Fibroblast of skin of scalp (primary cell): Measurements from ENCODE around the gene TMEM100.

Experiments used
- DNase-seq: peaks from one replicate; pipeline ENCODE4 v3.0.0-alpha.2; 2013

The TMEM100 gene

DNA sequence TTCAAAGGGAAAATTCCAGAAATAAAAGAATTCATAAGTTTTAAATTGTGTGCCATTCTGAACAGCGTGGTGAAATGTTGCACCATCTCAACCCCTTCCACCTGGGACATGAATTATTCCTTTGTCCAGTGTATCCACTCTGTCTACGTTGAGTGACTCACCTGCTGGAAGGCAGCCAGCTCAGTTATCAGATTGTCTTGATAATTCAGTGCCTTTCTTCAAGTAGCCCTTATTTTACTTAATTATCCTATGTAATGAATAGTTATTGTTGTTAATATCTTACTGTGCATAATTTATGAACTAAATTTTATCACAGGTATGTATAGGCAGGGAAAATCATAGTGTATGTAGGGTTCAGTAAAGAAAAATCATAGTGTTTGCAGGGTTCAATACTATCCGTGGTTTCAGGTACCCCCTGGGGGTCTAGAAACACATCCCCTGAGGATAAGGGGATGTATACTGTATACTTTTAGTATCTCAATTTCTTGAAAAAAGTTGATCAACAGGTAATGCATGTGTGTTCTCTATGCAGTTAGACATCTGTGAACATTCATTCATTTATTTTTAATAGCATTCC, 20.5 kb upstream of the TMEM100 start:
- no peak for DNase-seq

DNA sequence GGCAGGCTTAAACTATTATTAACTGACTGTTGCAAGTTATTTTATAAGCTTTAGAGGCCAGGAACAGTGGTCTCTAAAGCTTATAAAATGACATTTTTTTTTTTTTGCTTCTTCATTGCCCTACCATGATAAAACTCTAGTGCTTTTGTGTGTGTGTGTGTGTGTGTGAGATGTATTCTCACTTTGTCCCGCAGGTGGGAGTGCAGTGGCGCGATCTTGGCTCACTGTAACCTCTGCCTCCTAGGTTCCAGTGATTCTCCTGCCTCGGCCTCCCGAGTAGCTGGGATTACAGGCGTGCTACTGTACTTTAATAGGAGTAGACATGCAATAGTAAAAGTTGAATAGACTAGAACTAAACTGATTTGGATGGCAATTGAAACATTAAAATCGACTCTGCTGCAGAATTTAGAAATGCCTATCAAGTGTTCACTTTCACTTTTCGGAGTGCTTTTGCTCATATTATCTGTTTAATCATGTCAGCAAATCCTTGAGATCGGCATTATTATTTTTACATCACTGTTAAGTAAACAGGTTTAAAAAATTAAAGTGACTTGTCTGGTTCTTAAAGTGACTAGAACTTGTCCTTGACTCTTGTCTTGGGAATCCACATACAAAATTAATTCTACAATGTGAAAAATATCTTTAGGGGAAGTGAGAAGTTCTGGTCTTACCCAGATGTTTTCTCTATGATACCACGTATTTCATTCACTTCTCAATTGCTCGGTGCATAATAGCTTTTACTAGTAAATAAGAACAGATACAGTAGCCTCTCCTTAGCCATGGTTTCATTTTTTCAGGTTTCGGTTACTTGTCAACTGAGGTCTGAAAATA, 19.8 kb upstream of the TMEM100 start:
- DNase-seq = no peak

- no peak for DNase-seq
Measured at GRCh38 chr17:55741356-55741700, 18.7 kb upstream of the TMEM100 start.

DNA sequence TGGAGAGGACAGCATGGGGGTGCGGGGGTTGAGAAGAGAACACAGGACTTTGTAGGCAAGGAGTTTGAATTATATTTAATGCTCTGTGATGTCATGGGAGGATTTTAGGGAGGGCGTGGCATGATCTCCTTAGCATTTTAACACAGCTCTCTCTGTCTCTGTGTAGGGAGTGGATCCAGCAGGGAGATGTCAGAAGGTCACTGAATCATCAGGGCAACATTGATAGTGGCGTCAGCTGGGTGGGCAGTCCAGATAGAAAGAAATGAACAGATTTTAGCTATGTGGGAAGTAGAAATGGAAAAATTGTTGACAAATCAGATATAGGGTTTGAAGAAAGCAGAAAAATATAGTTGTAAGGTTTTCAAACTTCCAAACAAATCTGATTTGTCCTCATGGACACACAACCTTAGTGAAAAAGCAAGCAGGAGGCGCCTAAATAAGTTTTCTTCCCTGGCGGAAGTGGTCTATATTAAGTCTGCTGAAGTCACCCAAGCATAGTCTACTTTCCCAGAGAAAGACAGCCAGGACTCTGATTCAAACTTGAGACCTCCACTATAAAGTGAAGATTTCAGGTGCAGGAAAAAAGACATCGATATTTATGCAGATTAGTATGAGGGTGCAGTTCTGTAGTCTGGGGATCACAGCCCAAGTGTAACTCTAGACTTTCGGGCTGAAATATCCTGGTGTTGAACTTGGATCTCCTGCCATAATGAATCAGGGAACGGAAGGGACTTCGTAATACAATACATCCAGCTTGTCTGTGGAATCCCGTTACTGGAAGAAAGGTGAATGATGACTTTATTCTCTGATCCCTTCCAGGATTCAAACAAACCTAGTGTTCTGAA, 18.1 kb upstream of the TMEM100 start:
- no peak for DNase-seq

DNA sequence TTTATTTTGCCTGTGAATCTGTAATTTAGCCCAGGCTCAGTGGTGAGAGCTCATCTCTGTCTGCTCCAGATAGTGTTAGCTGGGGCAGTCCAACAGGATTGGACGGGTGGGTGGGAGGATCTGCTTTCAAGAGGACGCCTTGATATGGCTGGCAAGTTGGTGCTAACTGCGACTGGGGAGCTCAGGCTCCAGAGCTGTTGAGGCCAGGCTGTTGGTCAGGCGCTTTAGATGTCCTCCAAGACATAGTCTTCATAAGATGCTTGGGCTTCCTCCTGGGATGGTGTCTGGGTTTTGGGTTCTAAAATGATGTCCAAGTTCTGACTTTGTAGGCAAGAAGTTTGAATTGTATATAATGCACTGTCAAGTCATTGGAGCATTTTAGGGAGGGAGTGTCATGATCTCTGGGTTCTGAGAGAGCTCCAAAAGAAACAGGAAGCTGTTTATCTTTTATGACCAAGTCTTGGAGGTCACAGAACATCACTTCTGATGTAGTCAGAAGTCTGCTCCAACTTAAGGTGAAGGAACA, 15.4 kb upstream of the TMEM100 start:
- no peak for DNase-seq

GRCh38 chr17:55735731-55736405, 13.2 kb upstream of the TMEM100 start:
- DNase-seq = peak; percentile 63

DNA sequence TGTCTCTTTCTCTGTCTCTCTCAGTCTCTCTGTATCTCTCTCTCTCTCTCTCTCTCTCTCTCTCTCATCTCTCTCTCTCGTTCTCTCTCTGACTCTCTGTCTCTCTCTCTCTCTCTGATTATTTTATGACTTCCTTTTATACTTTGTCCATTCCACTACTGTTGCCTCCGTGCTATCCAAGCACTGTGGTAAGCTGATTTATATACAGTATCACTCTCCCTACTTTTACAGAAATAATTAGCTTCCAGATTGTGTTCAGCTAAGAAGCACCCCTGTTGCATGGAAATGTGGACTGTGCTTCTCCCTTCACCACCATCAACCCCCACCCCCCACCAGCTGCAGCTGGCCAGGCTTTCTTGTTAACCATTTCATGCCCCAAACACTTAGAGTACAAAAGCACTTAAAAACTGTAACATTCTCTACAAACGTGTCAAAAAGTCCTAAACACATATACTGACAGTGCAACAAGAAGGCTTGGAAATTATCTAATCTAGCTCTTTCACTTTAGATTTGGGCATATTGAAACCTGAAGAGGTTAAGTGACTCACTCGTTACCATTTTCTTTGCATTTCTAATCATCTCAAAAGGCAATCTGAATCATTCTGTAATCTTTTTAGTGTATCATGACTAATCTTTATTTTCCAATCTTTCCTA, 11.6 kb upstream of the TMEM100 start:
- no peak for DNase-seq

- peak; percentile 29 for DNase-seq
Measured at GRCh38 chr17:55731586-55732250, 9.1 kb upstream of the TMEM100 start.

DNA sequence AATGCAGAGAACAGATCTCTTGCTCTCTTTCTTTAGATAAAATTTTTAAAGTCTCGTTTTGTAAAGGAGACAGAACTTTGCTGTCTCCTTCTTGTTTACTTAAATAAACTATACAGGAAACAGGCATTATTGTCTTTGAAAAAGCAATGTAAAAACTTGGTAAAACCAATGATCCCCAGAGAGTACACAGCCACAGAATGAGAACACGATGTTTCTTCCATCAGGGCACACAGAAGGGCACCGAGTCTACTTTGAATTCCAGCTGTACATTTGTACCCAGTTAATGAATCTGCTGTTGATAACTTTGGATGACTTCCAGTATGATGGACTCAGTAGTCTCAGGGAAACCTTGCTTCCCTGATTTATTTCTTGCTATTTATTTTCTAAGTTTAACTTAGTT, 8.1 kb upstream of the TMEM100 start:
- no peak for DNase-seq

GRCh38 chr17:55730380-55730779, 7.7 kb upstream of the TMEM100 start:
- no peak for DNase-seq

DNA sequence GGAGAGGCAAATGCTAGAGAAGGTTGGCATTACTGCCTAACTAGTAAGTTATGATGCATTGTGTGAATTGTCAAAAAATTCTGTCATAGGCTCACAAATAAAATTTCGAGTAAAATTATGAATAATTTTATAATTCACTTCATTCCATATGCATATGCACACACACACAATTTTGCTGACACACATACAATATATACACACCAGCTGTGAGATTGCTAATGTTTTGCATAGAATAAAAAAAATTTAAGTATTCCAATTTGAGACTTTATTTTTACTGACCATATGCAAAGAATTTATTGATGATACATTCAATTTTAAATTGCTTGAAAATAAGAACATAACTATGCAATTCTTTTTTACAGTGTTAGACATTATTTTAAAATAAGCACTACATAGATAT, 6.8 kb upstream of the TMEM100 start:
- no peak for DNase-seq

GRCh38 chr17:55728833-55729232, 6.2 kb upstream of the TMEM100 start:
- DNase-seq = no peak

DNA sequence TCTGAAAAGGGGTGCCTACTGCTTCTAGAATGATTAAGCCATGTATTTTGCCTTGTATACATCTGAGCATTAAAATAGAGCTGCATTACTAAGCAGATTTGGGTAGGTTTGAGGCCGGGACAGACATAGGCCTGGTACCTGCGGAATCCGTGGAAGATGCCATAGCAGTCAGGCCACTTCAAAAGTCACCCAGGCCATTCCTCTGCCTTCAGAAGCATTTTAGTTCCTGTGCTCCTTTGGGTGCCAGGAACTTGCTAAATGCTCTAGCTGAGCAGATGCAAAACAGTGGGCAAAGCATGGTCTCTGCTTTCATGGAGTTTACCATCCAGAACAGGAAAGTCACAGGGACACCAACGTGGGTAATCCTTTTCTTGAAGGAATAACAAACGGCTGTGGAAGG, 5.7 kb upstream of the TMEM100 start:
- DNase-seq = no peak

DNA sequence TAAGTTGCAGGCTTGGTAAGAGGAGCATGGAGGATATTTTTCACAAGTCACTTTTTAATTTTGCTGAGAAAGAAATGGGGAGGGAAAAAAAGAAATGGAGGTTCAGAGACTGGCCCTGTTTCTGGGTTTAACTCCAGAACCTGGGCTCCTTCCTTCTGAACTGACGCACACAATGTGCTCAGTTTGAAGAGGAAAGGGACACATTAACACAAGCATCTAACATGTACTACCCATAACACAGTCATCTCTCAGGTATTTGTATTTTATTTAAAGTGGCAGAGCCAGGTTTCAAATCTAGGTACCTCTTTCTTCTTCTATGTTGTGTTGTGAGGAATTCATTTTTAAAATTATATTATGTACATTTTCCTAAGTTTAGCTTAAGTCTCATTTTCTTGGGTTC, 5.3 kb upstream of the TMEM100 start:
- DNase-seq = no peak

DNA sequence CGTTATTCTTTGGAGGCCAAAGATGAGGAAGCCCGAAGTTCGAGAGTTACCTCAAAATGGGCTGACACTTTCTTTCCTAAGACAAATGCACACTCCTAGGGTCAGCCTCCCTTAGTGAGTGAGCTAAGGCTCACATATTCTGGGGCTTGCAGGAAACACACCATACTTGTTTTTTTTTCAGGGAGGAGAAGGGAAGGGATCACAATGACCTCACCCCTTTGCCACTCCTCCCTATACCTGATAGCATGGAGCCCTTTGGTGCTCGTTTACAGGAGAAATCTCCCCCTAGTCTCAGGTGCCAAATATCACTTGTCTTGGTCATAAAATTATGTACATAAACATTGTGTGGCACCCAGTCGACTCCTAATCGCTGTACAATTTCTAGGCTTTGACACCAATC, 4.6 kb upstream of the TMEM100 start:
- DNase-seq = no peak

DNA sequence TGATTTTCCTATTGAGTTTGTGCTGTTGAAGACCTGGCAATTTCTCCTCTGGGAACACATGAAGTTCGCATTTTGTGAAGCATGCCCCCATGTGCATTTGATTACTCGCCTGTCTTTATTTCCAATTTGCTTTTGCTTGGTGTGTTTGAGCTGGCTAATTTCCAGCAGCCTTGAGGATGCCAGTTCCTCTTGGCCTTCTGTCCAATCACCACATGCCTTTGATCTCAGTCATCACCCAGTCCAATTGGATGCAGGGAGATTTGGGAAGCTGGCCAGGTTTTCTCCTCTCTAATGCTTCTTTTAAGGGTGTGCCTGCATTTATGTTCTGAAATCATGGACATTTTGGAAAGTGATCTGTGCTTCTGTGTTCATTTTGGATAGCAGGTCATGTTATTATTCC, 3.8 kb upstream of the TMEM100 start:
- peak; percentile 99 for DNase-seq

- DNase-seq = no peak
Measured at GRCh38 chr17:55723488-55723848, 804 bp upstream of the TMEM100 start.

DNA sequence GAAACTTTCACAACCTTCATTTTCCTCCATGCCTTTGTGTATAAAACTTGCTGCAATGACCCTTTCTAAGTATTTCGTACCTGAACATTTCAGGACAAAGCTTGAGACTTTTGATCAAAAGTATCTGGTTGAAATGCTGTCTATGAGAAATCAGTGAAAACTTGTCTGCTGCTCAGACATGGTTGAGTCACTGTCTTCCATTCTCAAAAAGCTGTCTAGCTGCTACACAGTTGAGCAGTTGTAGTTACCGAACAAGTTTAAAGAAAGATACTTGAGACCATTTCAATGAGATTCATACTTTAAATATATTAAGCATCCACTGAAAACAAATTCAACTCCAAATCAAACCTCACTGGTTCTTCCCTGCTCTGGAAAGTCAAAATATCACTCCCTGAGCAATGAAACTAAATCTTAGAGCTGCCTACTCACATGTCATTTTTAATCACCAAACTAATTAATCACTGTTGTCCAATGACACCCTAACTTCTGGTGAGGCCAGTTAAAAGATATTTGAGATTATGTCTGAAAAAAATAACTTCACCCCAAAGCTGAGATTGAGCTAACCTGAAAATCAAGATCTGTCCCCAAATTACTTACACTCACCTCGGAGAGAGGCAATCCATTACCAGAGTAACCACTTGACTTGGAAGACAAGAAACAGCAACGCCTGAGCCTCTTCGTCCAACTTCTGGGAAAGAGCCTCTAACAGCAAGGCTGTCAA, 488 bp downstream of the TMEM100 start:
- no peak for DNase-seq

DNA sequence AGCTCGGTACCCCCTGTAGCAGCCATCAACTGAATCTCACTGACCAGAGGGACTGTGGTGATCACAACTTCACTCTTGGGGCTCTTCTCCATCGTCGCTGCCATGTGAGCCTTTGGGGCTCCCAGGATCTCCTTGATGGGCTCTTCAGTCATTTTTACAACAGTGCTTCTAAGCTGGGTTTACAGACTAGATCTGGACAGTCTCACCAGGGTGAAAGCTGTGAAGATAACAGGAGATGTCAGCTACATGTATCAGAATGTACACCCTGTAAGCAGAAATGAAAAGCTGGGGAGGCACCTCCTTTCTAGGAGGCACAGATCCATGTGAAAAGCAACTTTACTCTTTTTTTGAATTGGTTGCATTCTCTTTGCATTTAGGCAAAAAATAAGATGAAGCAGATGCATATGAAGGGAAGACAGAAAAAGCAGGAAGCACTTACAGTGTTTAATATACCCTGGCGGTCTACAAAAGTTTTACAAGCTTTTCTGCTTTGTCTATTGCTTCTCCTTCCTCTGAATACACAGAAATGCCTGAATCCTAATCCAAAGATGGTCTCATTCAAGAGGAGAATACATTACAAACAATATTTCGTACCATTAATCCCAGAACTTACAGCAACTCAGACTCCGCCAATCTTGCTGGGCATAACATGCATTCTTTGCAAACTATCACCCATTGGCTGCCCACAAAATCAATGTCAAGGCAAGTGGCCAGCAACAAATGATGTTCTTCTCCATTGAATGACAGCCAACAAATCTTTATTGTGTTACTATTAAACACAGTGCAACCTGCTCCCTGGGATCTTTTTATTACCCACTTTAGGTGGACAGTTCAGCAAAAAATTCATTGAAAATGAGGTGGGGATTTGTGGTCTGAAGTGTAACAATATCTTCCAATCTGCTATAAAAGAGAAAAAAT, 1.5 kb downstream of the TMEM100 start:
- DNase-seq = no peak
